ENCODE results near the gene PPP1R3F.
"Not testable (repeated sequence)": the region's sequence is repeated elsewhere in the genome, so short reads cannot be mapped to it uniquely, and the experiment has no call there.

The PPP1R3F gene

DNA sequence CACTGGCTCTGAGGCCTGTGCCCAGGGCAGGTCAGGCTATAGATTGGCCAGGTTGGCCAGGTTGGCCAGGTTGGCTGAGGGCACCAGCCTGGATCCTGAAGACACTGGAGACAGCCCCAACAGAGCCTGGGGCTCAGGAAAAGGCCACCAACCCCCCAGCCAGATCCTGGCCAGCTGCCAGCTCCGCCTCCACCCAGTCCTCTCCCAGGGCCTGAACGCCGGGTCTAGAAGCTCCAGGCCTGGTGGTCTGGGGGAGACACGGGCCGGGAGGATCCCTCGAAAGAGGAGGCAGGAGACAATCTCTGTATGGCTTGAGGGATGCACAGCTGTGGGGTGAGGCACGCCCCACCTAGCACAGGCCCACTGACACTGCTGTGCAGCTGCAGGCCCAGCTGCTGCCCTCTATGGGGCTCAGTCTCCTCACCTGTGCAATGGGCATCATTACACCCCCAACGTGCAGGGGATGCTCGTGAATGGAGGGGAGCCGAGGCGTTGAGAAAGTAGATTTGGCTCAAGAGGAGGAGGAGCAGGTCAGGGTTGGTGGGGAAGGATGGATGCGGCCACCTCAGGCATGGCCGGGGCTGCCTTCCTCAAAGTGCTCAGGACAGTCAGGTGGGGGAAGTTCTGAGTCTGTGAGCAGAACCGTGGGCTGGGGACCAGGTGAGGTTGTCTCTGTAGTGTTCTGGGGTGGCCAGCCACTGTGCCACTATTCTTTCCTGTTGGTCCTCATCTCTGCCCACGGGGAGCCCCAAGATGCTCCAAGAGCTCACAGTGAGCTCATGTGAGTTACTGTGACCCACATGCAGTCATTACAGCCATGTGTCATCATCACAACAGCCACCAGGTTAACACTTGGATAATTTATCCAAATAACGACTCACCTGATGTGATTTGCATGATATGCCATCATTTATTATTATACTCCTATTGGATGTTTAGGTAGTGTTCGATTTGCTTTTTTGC, 23.1 kb downstream of the PPP1R3F start:
- H3K27me3 Mint-ChIP-seq: no peaks in the 10 kb centered on the region
- H3K4me3 Mint-ChIP-seq: no peak overlapping the region
- CTCF ChIA-PET: interaction anchor here (1.2 to 1.5 kb wide), 2 partner anchors 19 to 462 kb away, joined by 5 to 6 read pairs; no protein-coding TSS in a partner anchor
- peaks cover 3% of the 10 kb centered on the region for H3K36me3 Mint-ChIP-seq
- peaks cover 24% of the 10 kb centered on the region for H3K4me1 Mint-ChIP-seq
- H3K9me3 Mint-ChIP-seq: no peaks in the 10 kb centered on the region
- no peak overlapping the region for H3K27ac Mint-ChIP-seq
- no peak for DNase-seq

GRCh38 chrX:49299293-49299692, 29.7 kb downstream of the PPP1R3F start:
- CTCF ChIA-PET, H3K36me3 Mint-ChIP-seq, DNase-seq, H3K9me3 Mint-ChIP-seq, H3K4me1 Mint-ChIP-seq, H3K27ac Mint-ChIP-seq, H3K4me3 Mint-ChIP-seq, H3K27me3 Mint-ChIP-seq: not testable (repeated sequence)

DNA sequence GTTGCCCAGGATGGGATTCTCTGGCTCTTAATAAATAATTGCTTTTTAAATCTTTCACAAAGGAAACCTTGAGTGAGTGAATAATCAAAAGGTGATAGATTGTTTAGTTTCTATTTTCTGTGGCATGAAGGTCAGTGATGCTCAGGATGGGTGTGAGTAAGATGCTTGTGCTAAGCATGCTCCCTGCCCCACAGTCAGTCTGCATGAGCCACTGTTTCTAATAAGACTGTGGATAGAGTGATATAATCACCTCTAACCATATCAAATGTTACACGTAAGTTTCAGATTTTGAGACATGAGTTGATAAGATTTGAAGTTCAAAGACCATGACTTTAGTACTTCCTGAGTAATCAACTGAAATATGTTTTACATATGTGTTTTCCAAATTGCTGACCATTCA, 31.1 kb downstream of the PPP1R3F start:
- CTCF ChIA-PET: no interaction called here
- Mint-ChIP-seq H3K4me1 (no peaks in the 10 kb centered on the region), H3K9me3 (no peaks in the 10 kb centered on the region), H3K36me3 (no peaks in the 10 kb centered on the region), H3K27ac (no peak overlapping the region), H3K27me3 (peaks cover 10% of the 10 kb centered on the region), H3K4me3 (no peak overlapping the region)
- DNase-seq: no peak

- CTCF ChIA-PET: no interaction called here
- Mint-ChIP-seq H3K36me3 (no peaks in the 10 kb centered on the region), H3K4me1 (peaks cover 7% of the 10 kb centered on the region), H3K27me3 (peaks cover 13% of the 10 kb centered on the region), H3K27ac (no peak within 1 kb of the TSS), H3K4me3 (no peak within 1 kb of the TSS), H3K9me3 (no peaks in the 10 kb centered on the region)
- no peak for DNase-seq
Measured at GRCh38 chrX:49303346-49303745, 33.8 kb downstream of the PPP1R3F start, which contains the start of gene GAGE10. Gene GAGE10 (plus strand): TSS chrX:49303646. CDS start chrX:49304860, 1,214 bp downstream.

- Mint-ChIP-seq H3K4me1 (peaks cover 27% of the 10 kb centered on the region), H3K27ac (peak overlapping the region; percentile 11)
- not testable (repeated sequence) for DNase-seq, H3K36me3 Mint-ChIP-seq, H3K27me3 Mint-ChIP-seq, H3K9me3 Mint-ChIP-seq, H3K4me3 Mint-ChIP-seq
- CTCF ChIA-PET: interaction anchor here (1.4 to 2.5 kb wide), 2 partner anchors 16 to 115 kb away, joined by 4 to 6 read pairs; no protein-coding TSS in a partner anchor
Measured at GRCh38 chrX:49307775-49308174, 38.2 kb downstream of the PPP1R3F start.

DNA sequence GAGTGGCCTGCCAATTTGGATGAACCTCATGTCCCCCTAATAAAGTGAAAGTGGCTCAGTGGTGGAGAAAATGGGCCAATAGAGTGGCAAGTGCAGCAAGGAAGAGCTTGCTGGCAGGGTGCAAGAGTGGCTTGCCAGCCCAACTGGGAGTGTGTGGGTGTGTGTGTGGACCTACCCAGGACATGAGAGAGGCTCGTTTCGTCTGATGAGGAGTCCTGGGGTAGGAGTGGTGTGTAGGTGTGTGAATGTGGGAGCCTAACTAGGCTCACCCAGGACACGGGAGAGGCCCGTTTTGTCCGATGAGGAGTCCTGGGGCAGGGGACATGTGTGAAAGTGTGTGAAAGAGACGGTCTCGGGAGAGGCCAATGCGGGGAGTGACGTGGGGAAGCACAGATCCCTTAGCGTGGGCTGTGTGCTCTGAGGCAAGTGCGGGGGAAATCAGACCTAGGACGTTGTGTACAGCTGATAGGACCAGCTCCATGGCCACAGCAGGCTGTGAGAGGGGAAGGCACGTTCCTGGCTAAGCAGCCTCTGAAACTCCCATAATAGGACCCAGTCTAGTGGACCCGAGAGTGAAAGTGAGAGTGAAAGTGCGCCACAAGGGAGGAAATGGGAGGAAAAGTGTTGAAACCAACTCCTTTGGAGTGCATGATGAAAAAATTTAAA, 39.1 kb downstream of the PPP1R3F start:
- CTCF ChIA-PET: interaction anchor here (1.4 to 2.5 kb wide), 2 partner anchors 17 to 116 kb away, joined by 4 to 6 read pairs; no protein-coding TSS in a partner anchor
- peak overlapping the region; percentile 64 for H3K4me3 Mint-ChIP-seq
- no peaks in the 10 kb centered on the region for H3K36me3 Mint-ChIP-seq
- no peaks in the 10 kb centered on the region for H3K9me3 Mint-ChIP-seq
- H3K27ac Mint-ChIP-seq: peak overlapping the region; percentile 95
- peak; percentile 59 for DNase-seq
- H3K4me1 Mint-ChIP-seq: peaks cover 27% of the 10 kb centered on the region
- peaks cover 7% of the 10 kb centered on the region for H3K27me3 Mint-ChIP-seq

GRCh38 chrX:49309401-49309981, 39.9 kb downstream of the PPP1R3F start:
- Mint-ChIP-seq H3K4me3 (peak overlapping the region; percentile 64), H3K9me3 (no peaks in the 10 kb centered on the region), H3K27ac (peak overlapping the region; percentile 95), H3K4me1 (peaks cover 27% of the 10 kb centered on the region), H3K36me3 (no peaks in the 10 kb centered on the region), H3K27me3 (peaks cover 7% of the 10 kb centered on the region)
- DNase-seq: peak; percentile 25
- CTCF ChIA-PET: interaction anchor here (2.5 kb wide), 1 partner anchor 117 kb away, joined by 6 read pairs; no protein-coding TSS in a partner anchor

- Mint-ChIP-seq H3K4me1 (peaks cover 27% of the 10 kb centered on the region), H3K27me3 (peaks cover 7% of the 10 kb centered on the region), H3K4me3 (no peak overlapping the region), H3K27ac (no peak overlapping the region), H3K36me3 (no peaks in the 10 kb centered on the region), H3K9me3 (no peaks in the 10 kb centered on the region)
- CTCF ChIA-PET: no interaction called here
- DNase-seq: no peak
Measured at GRCh38 chrX:49310371-49310770, 40.8 kb downstream of the PPP1R3F start.

DNA sequence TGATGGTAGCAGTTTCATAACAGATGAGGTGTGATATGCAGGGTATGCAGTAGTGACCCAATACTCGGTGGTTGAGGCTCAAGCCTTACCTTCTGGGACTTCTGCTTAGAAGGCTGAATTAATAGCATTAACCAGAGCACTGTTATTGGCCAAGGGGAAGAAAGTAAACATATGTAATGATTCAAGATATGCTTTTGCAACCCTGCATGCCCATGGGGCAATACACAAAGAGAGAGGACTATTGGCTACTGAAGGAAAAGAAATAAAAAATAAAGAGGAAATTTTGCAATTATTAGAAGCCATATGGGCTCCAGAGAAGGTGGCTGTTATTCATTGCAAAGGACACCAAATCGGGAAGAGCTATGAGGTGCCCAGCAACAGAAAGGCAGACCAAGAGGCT, 42.6 kb downstream of the PPP1R3F start:
- Mint-ChIP-seq H3K36me3 (no peaks in the 10 kb centered on the region), H3K4me3 (no peak overlapping the region), H3K4me1 (peaks cover 27% of the 10 kb centered on the region), H3K27me3 (peaks cover 7% of the 10 kb centered on the region), H3K9me3 (no peaks in the 10 kb centered on the region), H3K27ac (no peak overlapping the region)
- CTCF ChIA-PET: no interaction called here
- DNase-seq: no peak

DNA sequence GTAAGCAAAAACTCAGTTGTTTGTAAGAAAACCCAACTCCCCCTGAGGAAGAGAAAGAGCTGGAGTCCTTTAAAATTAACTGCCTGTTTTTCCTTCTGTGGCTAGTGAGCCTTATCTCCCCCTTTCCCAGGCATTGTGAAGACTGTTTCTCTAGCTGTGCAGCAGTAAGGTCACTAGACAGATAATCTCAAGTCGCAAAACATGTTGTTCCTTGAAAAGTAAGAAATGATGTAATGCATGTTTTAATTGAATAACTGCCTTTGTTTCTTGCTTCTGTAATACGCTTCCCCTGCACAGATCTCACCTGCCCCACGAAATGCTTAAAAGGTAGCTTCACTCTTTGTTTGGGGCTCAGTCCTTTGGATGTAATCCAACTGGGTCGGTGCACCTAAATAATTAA, 46.5 kb downstream of the PPP1R3F start:
- H3K27me3 Mint-ChIP-seq: no peaks in the 10 kb centered on the region
- DNase-seq: no peak
- H3K4me1 Mint-ChIP-seq: no peaks in the 10 kb centered on the region
- H3K36me3 Mint-ChIP-seq: no peaks in the 10 kb centered on the region
- CTCF ChIA-PET: no interaction called here
- H3K9me3 Mint-ChIP-seq: no peaks in the 10 kb centered on the region
- H3K4me3 Mint-ChIP-seq: no peak overlapping the region
- H3K27ac Mint-ChIP-seq: no peak overlapping the region

DNA sequence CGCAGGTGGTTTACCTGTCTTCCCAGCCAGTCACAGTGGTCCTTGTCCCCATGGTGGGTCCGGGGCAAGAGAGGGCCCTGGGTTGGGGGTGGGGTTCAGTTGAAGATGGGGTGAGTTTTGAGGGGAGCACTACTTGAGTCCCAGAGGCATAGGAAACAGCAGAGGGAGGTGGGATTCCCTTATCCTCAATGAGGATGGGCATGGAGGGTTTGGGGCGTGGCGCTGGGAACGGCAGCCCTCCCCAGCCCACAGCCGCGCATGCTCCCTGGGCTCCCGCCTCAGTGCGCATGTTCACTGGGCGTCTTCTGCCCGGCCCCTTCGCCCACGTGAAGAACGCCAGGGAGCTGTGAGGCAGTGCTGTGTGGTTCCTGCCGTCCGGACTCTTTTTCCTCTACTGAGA, 52.1 kb downstream of the PPP1R3F start, which contains the start of gene GAGE12J:
GAGE12J (plus strand) TSS at position 301 of the 400 bp plus-strand sequence. CDS start 1,157 bp downstream, outside the sequence.
- H3K36me3 Mint-ChIP-seq, H3K4me3 Mint-ChIP-seq, H3K4me1 Mint-ChIP-seq, H3K27me3 Mint-ChIP-seq, DNase-seq, H3K9me3 Mint-ChIP-seq, H3K27ac Mint-ChIP-seq, CTCF ChIA-PET: not testable (repeated sequence)

DNA sequence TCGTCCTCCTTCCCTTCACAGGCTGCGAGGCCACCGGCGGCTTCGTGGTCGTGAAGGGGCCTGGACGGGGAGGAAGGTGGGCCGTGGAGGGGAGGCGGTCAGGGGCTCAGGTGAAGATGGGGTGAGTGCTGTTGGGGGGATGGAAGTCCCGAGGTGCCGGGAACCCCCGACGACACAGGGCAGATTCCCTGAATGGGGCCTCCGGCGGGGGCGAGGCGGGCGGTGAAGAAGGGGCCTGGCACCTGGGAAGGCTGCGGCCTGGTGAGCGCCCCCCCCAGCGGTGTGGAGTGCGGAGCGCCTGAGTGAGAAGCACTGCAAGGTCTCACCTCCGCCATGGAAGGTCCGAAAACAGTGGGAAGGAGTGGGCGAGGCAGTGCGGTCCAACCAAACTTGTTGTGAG, 52.7 kb downstream of the PPP1R3F start:
- H3K27me3 Mint-ChIP-seq, H3K9me3 Mint-ChIP-seq, H3K27ac Mint-ChIP-seq, DNase-seq, CTCF ChIA-PET, H3K36me3 Mint-ChIP-seq, H3K4me3 Mint-ChIP-seq, H3K4me1 Mint-ChIP-seq: not testable (repeated sequence)

GRCh38 chrX:49323735-49324134, 54.1 kb downstream of the PPP1R3F start:
- H3K4me3 Mint-ChIP-seq, H3K27ac Mint-ChIP-seq, CTCF ChIA-PET, H3K4me1 Mint-ChIP-seq, H3K27me3 Mint-ChIP-seq, H3K36me3 Mint-ChIP-seq, DNase-seq, H3K9me3 Mint-ChIP-seq: not testable (repeated sequence)

DNA sequence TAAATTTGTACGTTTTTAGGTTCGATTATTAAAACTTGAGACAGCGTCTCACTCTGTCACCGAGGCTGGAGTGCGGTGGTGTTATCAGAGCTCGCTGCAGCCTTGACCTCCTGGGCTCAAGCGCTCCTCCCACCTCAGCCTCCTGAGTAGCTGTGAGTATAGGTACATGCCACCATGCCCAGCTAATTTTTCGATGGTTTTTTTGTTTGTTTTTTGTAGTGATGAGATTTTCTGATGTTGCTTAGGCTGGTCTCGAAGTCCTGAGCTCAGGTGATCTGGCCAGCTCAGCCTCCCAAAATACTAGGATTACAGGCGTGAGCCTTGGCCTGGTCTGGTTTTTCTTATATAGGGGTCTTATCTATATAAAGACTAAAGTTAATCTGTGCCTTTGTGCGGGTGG, 60.8 kb downstream of the PPP1R3F start:
- not testable (repeated sequence) for DNase-seq

More for the DNA sequence above, 60.8 kb downstream of the PPP1R3F start:
- H3K9me3 Mint-ChIP-seq, H3K36me3 Mint-ChIP-seq, H3K27ac Mint-ChIP-seq, H3K4me3 Mint-ChIP-seq, CTCF ChIA-PET, H3K27me3 Mint-ChIP-seq, H3K4me1 Mint-ChIP-seq: not testable (repeated sequence)

All from activated naive CD4-positive, alpha-beta T cell treated with anti-CD3 and anti-CD28 coated beads, Interleukin-2, amount 10 ng/mL, durations not matched to agents 7 days and 5 days (primary cell).